Neuronal stem cell (in vitro differentiated cells): Measurements from ENCODE around the gene METTL5.
"Not testable (repeated sequence)": the region's sequence is repeated elsewhere in the genome, so short reads cannot be mapped to it uniquely, and the experiment has no call there.

Experiments
- DNase-seq: peaks from one replicate; pipeline ENCODE4 v3.0.0-alpha.2; 2013; ENCODE audit warnings: low spot score
- H2AFZ ChIP-seq: one replicate; pipeline ENCODE4 v1.6.1; 2013; ENCODE audit warnings: mild to moderate bottlenecking, low read length, inconsistent platforms
- H2AK5ac ChIP-seq: 2 replicates; pipeline ENCODE4 v1.6.1; 2013; ENCODE audit warnings: low read depth, mild to moderate bottlenecking, inconsistent platforms, low read length, moderate library complexity, mixed read lengths
- H2BK120ac ChIP-seq: 2 replicates; pipeline ENCODE4 v1.6.1; 2013; ENCODE audit warnings: low read depth, mild to moderate bottlenecking, inconsistent platforms, low read length, moderate library complexity, mixed read lengths
- H2BK12ac ChIP-seq: one replicate; pipeline ENCODE4 v1.6.1; 2013; ENCODE audit warnings: low read length, inconsistent platforms
- H2BK15ac ChIP-seq: 2 replicates; pipeline ENCODE4 v1.6.1; 2013; ENCODE audit warnings: mild to moderate bottlenecking, low read length, inconsistent platforms, mixed read lengths
- H2BK5ac ChIP-seq: one replicate; pipeline ENCODE4 v1.6.1; 2013; ENCODE audit warnings: inconsistent platforms, mild to moderate bottlenecking, low read length, moderate library complexity
- H3K14ac ChIP-seq: one replicate; pipeline ENCODE4 v1.6.1; 2013; ENCODE audit warnings: low read length, inconsistent platforms
- H3K18ac ChIP-seq: 2 replicates; pipeline ENCODE4 v1.6.1; 2013; ENCODE audit warnings: low read length, inconsistent platforms
- H3K23ac ChIP-seq: 2 replicates; pipeline ENCODE4 v1.6.1; 2013; ENCODE audit warnings: low read depth, mild to moderate bottlenecking, mixed read lengths, low read length, inconsistent platforms; ENCODE audit not compliant: poor library complexity
- H3K27ac ChIP-seq: replicated peaks from 3 replicates; pipeline ENCODE4 v1.5.1; 2013; ENCODE audit warnings: low read length, inconsistent platforms
- H3K27me3 ChIP-seq, 3 experiments: 2 replicates each; pipeline ENCODE4 v1.6.1; 2013; ENCODE audit warnings: low read length in 3 of 3, mild to moderate bottlenecking in 2 of 3, inconsistent platforms in 1 of 3, low read depth in 1 of 3, mixed read lengths in 1 of 3, moderate library complexity in 1 of 3; ENCODE audit not compliant: control insufficient read depth in 3 of 3, insufficient read depth in 3 of 3
- H3K36me3 ChIP-seq, 2 donors: replicated peaks in 1 of 2; 2 replicates each; pipeline ENCODE4 v1.6.1; 2013; ENCODE audit warnings: low read length in 2 of 2; ENCODE audit not compliant: control insufficient read depth in 2 of 2, insufficient read depth in 2 of 2
- H3K4ac ChIP-seq: 2 replicates; pipeline ENCODE4 v1.6.1; 2013; ENCODE audit warnings: inconsistent platforms, mild to moderate bottlenecking, low read length, moderate library complexity
- H3K4me1 ChIP-seq, 2 donors: 1 replicate in 1 of 2; 2 replicates in 1 of 2; pipeline ENCODE4 v1.6.1; 2013; ENCODE audit warnings: low read length in 2 of 2, low read depth in 1 of 2; ENCODE audit not compliant: control insufficient read depth in 2 of 2, insufficient read depth in 1 of 2
- H3K4me2 ChIP-seq: one replicate; pipeline ENCODE4 v1.6.1; 2013; ENCODE audit warnings: mild to moderate bottlenecking, low read length, inconsistent platforms; ENCODE audit not compliant: insufficient read depth, poor library complexity, severe bottlenecking
- H3K4me3 ChIP-seq, 2 donors: 2 replicates each; pipeline ENCODE4 v1.5.1; 2013; ENCODE audit warnings: low read length in 2 of 2, mild to moderate bottlenecking in 2 of 2, inconsistent platforms in 1 of 2, moderate library complexity in 1 of 2
- H3K79me1 ChIP-seq: one replicate; pipeline ENCODE4 v1.6.1; 2013; ENCODE audit warnings: low read depth, mild to moderate bottlenecking, inconsistent platforms, low read length, moderate library complexity
- H3K9ac ChIP-seq: one replicate; pipeline ENCODE4 v1.6.1; 2013; ENCODE audit warnings: mild to moderate bottlenecking, low read depth, low read length, inconsistent platforms; ENCODE audit not compliant: poor library complexity
- H3K9me3 ChIP-seq, 2 donors: replicated peaks in 1 of 2; 2 replicates each; pipeline versions ENCODE3 to v1.6.1; 2013; ENCODE audit warnings: low read length in 2 of 2, mild to moderate bottlenecking in 2 of 2, inconsistent platforms in 1 of 2, low read depth in 1 of 2, mixed read lengths in 1 of 2, moderate library complexity in 1 of 2; ENCODE audit not compliant: control insufficient read depth in 2 of 2, insufficient read depth in 1 of 2
- H4K8ac ChIP-seq: one replicate; pipeline ENCODE4 v1.6.1; 2013; ENCODE audit warnings: low read depth, mild to moderate bottlenecking, inconsistent platforms, low read length, moderate library complexity
- H4K91ac ChIP-seq: one replicate; pipeline ENCODE4 v1.6.1; 2013; ENCODE audit warnings: low read length, low read depth, mild to moderate bottlenecking, inconsistent platforms; ENCODE audit not compliant: poor library complexity
- WGBS, 2 donors: extraction: QIAGEN DNeasy Blood & Tissue Kit; methylation state at CpG; one replicate each; pipeline ENCODE4 v1.1.7; 2013; ENCODE audit warnings: missing lambda C conversion rate in 2 of 2, mixed read lengths in 1 of 2; ENCODE audit not compliant: insufficient read length in 2 of 2, insufficient replicate concordance in 1 of 2; ENCODE audit errors: extremely low coverage in 2 of 2; 5-methylcytosine and 5-hydroxymethylcytosine counted together

METTL5 gene

GRCh38 chr2:169849710-169850109, 25.0 kb upstream of the METTL5 start:
- Histone ChIP-seq H3K9ac (no peak overlapping the region), H3K4me3 (no peak overlapping the region), H4K8ac (no peak overlapping the region), H3K4ac (no peak overlapping the region), H2AFZ (no peak overlapping the region), H3K23ac (no peak overlapping the region), H3K4me1 (no peaks in the 10 kb centered on the region), H3K4me2 (no peak overlapping the region), H2BK120ac (no peak overlapping the region), H3K18ac (no peak overlapping the region), H4K91ac (no peak overlapping the region), H2BK15ac (no peak overlapping the region), H3K27ac (no peak overlapping the region), H3K27me3 (no peaks in the 10 kb centered on the region), H2BK12ac (no peak overlapping the region), H3K9me3 (peaks cover 2 to 4% of the 10 kb centered on the region in 2 donors), H3K36me3 (peaks cover 0 to 3% of the 10 kb centered on the region in 2 donors), H2BK5ac (no peak overlapping the region), H2AK5ac (no peak overlapping the region), H3K14ac (no peak overlapping the region), H3K79me1 (no peaks in the 10 kb centered on the region)
- no peak for DNase-seq
- WGBS, 2 donors, result no CpG with 5 or more reads among the region's 1 CpG

GRCh38 chr2:169848959-169849693, 24.4 kb upstream of the METTL5 start:
- H3K27ac ChIP-seq, H2BK12ac ChIP-seq, H3K9me3 ChIP-seq, H3K14ac ChIP-seq, H4K91ac ChIP-seq, DNase-seq, H3K23ac ChIP-seq, H2AK5ac ChIP-seq, H3K27me3 ChIP-seq, H2BK120ac ChIP-seq, H2BK5ac ChIP-seq, H3K4ac ChIP-seq, H3K4me2 ChIP-seq, H2BK15ac ChIP-seq, H3K4me1 ChIP-seq, H3K79me1 ChIP-seq, H3K18ac ChIP-seq, H4K8ac ChIP-seq, H3K9ac ChIP-seq, H2AFZ ChIP-seq, H3K4me3 ChIP-seq, H3K36me3 ChIP-seq: not testable (repeated sequence)
- no CpG with 5 or more reads among the region's 8 CpGs for WGBS, 2 donors

GRCh38 chr2:169845016-169845415, 20.3 kb upstream of the METTL5 start:
- no CpG with 5 or more reads among the region's 2 CpGs for WGBS, 2 donors
- H3K79me1 ChIP-seq, result peaks cover 2% of the 10 kb centered on the region
- no peak overlapping the region for H3K4ac ChIP-seq

GRCh38 chr2:169841625-169842024, 16.9 kb upstream of the METTL5 start:
- H2AFZ ChIP-seq, H3K4me3 ChIP-seq, H2AK5ac ChIP-seq, H2BK120ac ChIP-seq, H3K36me3 ChIP-seq, H3K27me3 ChIP-seq, H3K27ac ChIP-seq, H2BK5ac ChIP-seq, H3K4me2 ChIP-seq, H3K23ac ChIP-seq, H3K14ac ChIP-seq, H2BK12ac ChIP-seq, H3K9ac ChIP-seq, H2BK15ac ChIP-seq, H3K79me1 ChIP-seq, H4K8ac ChIP-seq, H3K4me1 ChIP-seq, DNase-seq, H3K9me3 ChIP-seq, H3K18ac ChIP-seq, H3K4ac ChIP-seq, H4K91ac ChIP-seq: not testable (repeated sequence)
- WGBS, 2 donors, result no CpG with 5 or more reads among the region's 24 CpGs

More at GRCh38 chr2:169845016-169845415, 20.3 kb upstream of the METTL5 start:
- H4K91ac ChIP-seq, result no peak overlapping the region
- H2AK5ac ChIP-seq, result no peak overlapping the region
- H3K14ac ChIP-seq, result no peak overlapping the region
- peaks cover 4 to 6% of the 10 kb centered on the region in 2 donors for H3K9me3 ChIP-seq
- no peaks in the 10 kb centered on the region for H3K27me3 ChIP-seq
- H2AFZ ChIP-seq, result no peak overlapping the region
- H3K18ac ChIP-seq, result no peak overlapping the region
- peaks cover 0 to 11% of the 10 kb centered on the region in 2 donors for H3K36me3 ChIP-seq
- H3K23ac ChIP-seq, result no peak overlapping the region
- no peak overlapping the region for H4K8ac ChIP-seq
- H2BK5ac ChIP-seq, result no peak overlapping the region
- H2BK12ac ChIP-seq, result no peak overlapping the region
- no peak overlapping the region for H3K9ac ChIP-seq
- no peak overlapping the region for H3K4me2 ChIP-seq
- H3K4me3 ChIP-seq, result no peak overlapping the region
- no peak overlapping the region for H2BK15ac ChIP-seq
- H3K4me1 ChIP-seq, result no peaks in the 10 kb centered on the region
- H2BK120ac ChIP-seq, result no peak overlapping the region
- no peak for DNase-seq
- H3K27ac ChIP-seq, result no peak overlapping the region
